Measurements from ENCODE around the gene MNAT1. TPM values are rescaled to one million over a fixed set of nuclear protein-coding genes. Genes with fewer than 3 reads are reported as not detected.

Gene MNAT1
- total and polyA plus RNA-seq, 8 donors, result 21.6 to 39.0 (median 34.8) TPM

- no peak overlapping the region for H3K4me3 ChIP-seq
- no peak overlapping the region for H3K27ac ChIP-seq
These were observed 22.3 kb downstream of the MNAT1 start for GRCh38 chr14:60756847-60757246.

GRCh38 chr14:60757567-60758002 is 23.0 kb downstream of the MNAT1 start:
- ATAC-seq, result no peak
- no peak for DNase-seq
- no peaks in the 10 kb centered on the region for H3K36me3 ChIP-seq
- H3K4me1 ChIP-seq, result peaks cover 0 to 31% of the 10 kb centered on the region in 2 donors
- H3K27me3 ChIP-seq, result no peaks in the 10 kb centered on the region
- intact Hi-C loops (cut with DNase I), result no loop called here
- no peak overlapping the region for H3K27ac ChIP-seq
- no peak for TF ChIP-seq CTCF (IDR thresholded peaks at IDR 0.05)
- H3K4me3 ChIP-seq, result no peak overlapping the region
- H3K9me3 ChIP-seq, result no peaks in the 10 kb centered on the region

More at GRCh38 chr14:60756847-60757246, 22.3 kb downstream of the MNAT1 start:
- DNase-seq (no peak), ATAC-seq (no peak)
- Histone ChIP-seq H3K9me3 (no peaks in the 10 kb centered on the region), H3K36me3 (no peaks in the 10 kb centered on the region), H3K4me1 (peaks cover 0 to 31% of the 10 kb centered on the region in 2 donors), H3K27me3 (no peaks in the 10 kb centered on the region)
- no peak for TF ChIP-seq CTCF (IDR thresholded peaks at IDR 0.05)
- intact Hi-C loops (cut with DNase I), result no loop called here

GRCh38 chr14:60758885-60759284 is 24.3 kb downstream of the MNAT1 start:
- no peak overlapping the region for H3K27ac ChIP-seq
- no peaks in the 10 kb centered on the region for H3K27me3 ChIP-seq
- H3K36me3 ChIP-seq, result no peaks in the 10 kb centered on the region
- TF ChIP-seq CTCF (IDR thresholded peaks at IDR 0.05), result no peak
- DNase-seq, result peak in 2 of 4 donors; percentile 47 to 73
- intact Hi-C loops (cut with DNase I), result no loop called here
- H3K4me1 ChIP-seq, result peaks cover 0 to 25% of the 10 kb centered on the region in 2 donors
- H3K4me3 ChIP-seq, result no peak overlapping the region
- H3K9me3 ChIP-seq, result no peaks in the 10 kb centered on the region
- ATAC-seq, result no peak

GRCh38 chr14:60760209-60760608 is 25.6 kb downstream of the MNAT1 start:
- intact Hi-C loops (cut with DNase I), result no loop called here
- Histone ChIP-seq H3K9me3 (no peaks in the 10 kb centered on the region), H3K27ac (no peak overlapping the region), H3K36me3 (no peaks in the 10 kb centered on the region), H3K27me3 (no peaks in the 10 kb centered on the region), H3K4me3 (no peak overlapping the region), H3K4me1 (peaks cover 0 to 19% of the 10 kb centered on the region in 2 donors)
- no peak for ATAC-seq
- TF ChIP-seq CTCF (IDR thresholded peaks at IDR 0.05), result no peak
- no peak for DNase-seq

GRCh38 chr14:60760644-60761364 is 26.2 kb downstream of the MNAT1 start:
- H3K27ac ChIP-seq, result no peak overlapping the region
- intact Hi-C loops (cut with DNase I), result no loop called here
- TF ChIP-seq CTCF (IDR thresholded peaks at IDR 0.05), result no peak
- peaks cover 0 to 19% of the 10 kb centered on the region in 2 donors for H3K4me1 ChIP-seq
- no peaks in the 10 kb centered on the region for H3K36me3 ChIP-seq
- DNase-seq (no peak), ATAC-seq (peak; percentile 44)
- no peaks in the 10 kb centered on the region for H3K9me3 ChIP-seq
- H3K4me3 ChIP-seq, result no peak overlapping the region
- no peaks in the 10 kb centered on the region for H3K27me3 ChIP-seq
